Stimulated activated CD8-positive, alpha-beta memory T cell treated with anti-CD3 and anti-CD28 coated beads, Interleukin-15, amount 100 ng/mL, for 1 hour (primary cell): Measurements from ENCODE around the gene DYRK1B.
"Not testable (repeated sequence)": the region's sequence is repeated elsewhere in the genome, so short reads cannot be mapped to it uniquely, and the experiment has no call there.

Experiments
- DNase-seq: peaks from one replicate; pipeline ENCODE4 v3.0.0-alpha.2; 2020; ENCODE audit warnings: low read depth

DYRK1B gene

GRCh38 chr19:39829702-39830275, 4.2 kb downstream of the DYRK1B start:
- DNase-seq, result no peak

GRCh38 chr19:39828654-39829032, 5.3 kb downstream of the DYRK1B start:
- DNase-seq, result no peak

- no peak for DNase-seq
Measured at GRCh38 chr19:39828015-39828653, 5.8 kb downstream of the DYRK1B start.

GRCh38 chr19:39827216-39827615, 6.7 kb downstream of the DYRK1B start:
- DNase-seq, result no peak

GRCh38 chr19:39826311-39826945, 7.5 kb downstream of the DYRK1B start:
- DNase-seq, result no peak

- DNase-seq, result no peak
Measured at GRCh38 chr19:39825531-39826076, 8.4 kb downstream of the DYRK1B start.

- no peak for DNase-seq
Measured at GRCh38 chr19:39825093-39825463, 8.9 kb downstream of the DYRK1B start.

- DNase-seq, result peak; percentile 76
Measured at GRCh38 chr19:39824143-39825092, 9.5 kb downstream of the DYRK1B start.

GRCh38 chr19:39823686-39824085, 10.3 kb downstream of the DYRK1B start:
- no peak for DNase-seq

GRCh38 chr19:39820696-39821095, 13.3 kb downstream of the DYRK1B start:
- DNase-seq, result no peak

- DNase-seq, result no peak
Measured at GRCh38 chr19:39819786-39820185, 14.2 kb downstream of the DYRK1B start.

GRCh38 chr19:39818626-39819097, 15.3 kb downstream of the DYRK1B start:
- DNase-seq, result no peak

- DNase-seq, result no peak
Measured at GRCh38 chr19:39817888-39818561, 15.9 kb downstream of the DYRK1B start.

GRCh38 chr19:39816287-39817048, 17.5 kb downstream of the DYRK1B start:
- no peak for DNase-seq

GRCh38 chr19:39814595-39814994, 19.4 kb downstream of the DYRK1B start:
- no peak for DNase-seq

GRCh38 chr19:39814111-39814510, 19.9 kb downstream of the DYRK1B start:
- DNase-seq, result not testable (repeated sequence)

GRCh38 chr19:39813264-39813993, 20.5 kb downstream of the DYRK1B start:
- DNase-seq, result no peak

GRCh38 chr19:39811064-39811463, 22.9 kb downstream of the DYRK1B start:
- no peak for DNase-seq

GRCh38 chr19:39810424-39810823, 23.5 kb downstream of the DYRK1B start:
- no peak for DNase-seq

GRCh38 chr19:39809368-39809767, 24.6 kb downstream of the DYRK1B start:
- no peak for DNase-seq
